ENCODE data around the gene LYSMD4. TPM values are rescaled to one million over a fixed set of nuclear protein-coding genes. Genes with fewer than 3 reads are reported as not detected.

Gene LYSMD4
- total RNA-seq, 6 donors from 2014 or later, result 7.6 to 16.4 (median 12.5) TPM

DNA sequence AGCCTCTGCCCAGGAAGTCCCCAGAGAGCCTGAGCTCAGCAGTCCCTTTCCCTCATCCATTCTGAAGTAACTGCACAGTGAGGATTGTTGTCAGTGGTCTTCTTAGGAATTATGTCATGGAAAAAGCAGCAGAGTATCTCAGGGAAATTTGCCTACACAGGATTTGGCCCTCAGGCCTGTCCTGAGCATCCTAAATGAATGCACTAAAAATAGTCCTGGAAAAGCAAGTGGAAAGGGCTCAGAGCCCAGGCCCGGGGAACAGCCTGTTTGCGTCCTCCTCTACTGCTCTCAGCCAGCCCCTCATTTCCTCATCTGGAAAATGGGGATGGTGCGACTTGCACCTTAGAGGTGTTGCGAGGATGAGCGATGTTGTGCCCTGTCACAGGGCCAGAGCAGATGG is 21.6 kb downstream of the LYSMD4 start:
- 80 to 81% methylated on average over 5 of the region's 5 CpGs for WGBS, 2 donors
- H3K36me3 ChIP-seq, result peaks cover 23 to 63% (median 31%) of the 10 kb centered on the region in 4 donors
- ATAC-seq (ENCODE audit: low FRiP score in 2 of 2) (no peak), DNase-seq (no peak)
- H3K27me3 ChIP-seq, result no peaks in the 10 kb centered on the region
- TF ChIP-seq EP300 (IDR thresholded peaks at IDR 0.05) (no peak), CTCF (IDR thresholded peaks at IDR 0.05) (no peak), POLR2AphosphoS5 (IDR thresholded peaks at IDR 0.05) (no peak)
- no peak overlapping the region for H3K4me3 ChIP-seq
- peak overlapping the region in 1 of 4 donors; percentile 22 for H3K27ac ChIP-seq
- H3K9me3 ChIP-seq, result no peaks in the 10 kb centered on the region
- H3K4me1 ChIP-seq, result peaks cover 26 to 33% (median 28%) of the 10 kb centered on the region in 4 donors

GRCh38 chr15:99709243-99709986 is 23.8 kb downstream of the LYSMD4 start:
- Histone ChIP-seq H3K36me3 (peaks cover 23 to 44% (median 25%) of the 10 kb centered on the region in 4 donors), H3K4me1 (peaks cover 24 to 31% (median 27%) of the 10 kb centered on the region in 4 donors), H3K27ac (peak overlapping the region; percentile 45 to 70 (median 53)), H3K4me3 (no peak overlapping the region), H3K27me3 (no peaks in the 10 kb centered on the region), H3K9me3 (no peaks in the 10 kb centered on the region)
- DNase-seq (no peak), ATAC-seq (ENCODE audit: low FRiP score in 2 of 2) (no peak)
- 80 to 85% methylated on average over 16 of the region's 16 CpGs for WGBS, 2 donors
- TF ChIP-seq EP300 (IDR thresholded peaks at IDR 0.05) (no peak), POLR2A (IDR thresholded peaks at IDR 0.05) (no peak), POLR2AphosphoS5 (IDR thresholded peaks at IDR 0.05) (no peak), CTCF (IDR thresholded peaks at IDR 0.05) (no peak)

DNA sequence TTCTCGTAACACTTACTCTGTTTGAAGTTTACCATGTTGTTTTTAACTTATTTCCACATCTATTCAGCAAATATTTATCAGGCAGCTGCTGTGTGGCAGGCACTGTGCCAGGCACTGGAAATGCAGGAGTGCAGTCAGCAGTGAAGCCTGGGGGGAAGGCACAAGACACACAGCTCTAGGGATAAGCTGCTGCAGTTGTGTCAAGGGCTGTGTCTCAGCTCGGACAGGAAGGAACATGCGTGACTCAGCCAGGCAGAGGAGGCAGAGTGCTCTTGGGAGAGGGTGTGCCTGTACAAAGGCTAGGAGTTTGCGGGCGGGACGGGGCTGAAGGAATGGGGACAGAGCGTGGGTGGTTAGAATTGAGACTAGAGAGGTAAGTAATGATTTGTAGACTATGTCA is 24.7 kb downstream of the LYSMD4 start:
- 16 to 31% methylated on average over 7 of the region's 7 CpGs for WGBS, 2 donors
- Histone ChIP-seq H3K4me3 (no peak overlapping the region), H3K27me3 (no peaks in the 10 kb centered on the region), H3K4me1 (peaks cover 30 to 40% (median 34%) of the 10 kb centered on the region in 4 donors), H3K27ac (peak overlapping the region; percentile 45 to 70 (median 53)), H3K9me3 (no peaks in the 10 kb centered on the region), H3K36me3 (peaks cover 23 to 37% (median 25%) of the 10 kb centered on the region in 4 donors)
- DNase-seq (peak in 1 of 2 donors; percentile 93), ATAC-seq (ENCODE audit: low FRiP score in 2 of 2) (peak; percentile 92 to 94)
- TF ChIP-seq POLR2AphosphoS5 (IDR thresholded peaks at IDR 0.05) (peak; percentile 82 to 94), CTCF (IDR thresholded peaks at IDR 0.05) (no peak), POLR2A (IDR thresholded peaks at IDR 0.05) (no peak), EP300 (IDR thresholded peaks at IDR 0.05) (peak in 2 of 4 donors; percentile 64 to 81)

- WGBS, 2 donors, result 64 to 69% methylated on average over 11 of the region's 11 CpGs
- no peak for TF ChIP-seq EP300 (IDR thresholded peaks at IDR 0.05)
- TF ChIP-seq POLR2AphosphoS5 (IDR thresholded peaks at IDR 0.05), result no peak
- TF ChIP-seq POLR2A (IDR thresholded peaks at IDR 0.05), result no peak
- TF ChIP-seq CTCF (IDR thresholded peaks at IDR 0.05), result no peak
Measured at GRCh38 chr15:99707473-99708270, 25.6 kb downstream of the LYSMD4 start.

More at GRCh38 chr15:99707473-99708270, 25.6 kb downstream of the LYSMD4 start:
- peaks cover 18 to 28% (median 20%) of the 10 kb centered on the region in 4 donors for H3K36me3 ChIP-seq
- ATAC-seq (ENCODE audit: low FRiP score in 2 of 2) (peak in 1 of 2 donors; percentile 6), DNase-seq (no peak)
- peak overlapping the region; percentile 18 to 70 (median 46) for H3K27ac ChIP-seq
- H3K4me3 ChIP-seq, result no peak overlapping the region
- H3K27me3 ChIP-seq, result no peaks in the 10 kb centered on the region
- H3K9me3 ChIP-seq, result no peaks in the 10 kb centered on the region
- peaks cover 39 to 49% (median 40%) of the 10 kb centered on the region in 4 donors for H3K4me1 ChIP-seq

All from upper lobe of left lung (tissue), 6 donors.